Anterior cingulate cortex (tissue), 58 donors: Measurements from ENCODE around the gene TET1.
"Not testable (repeated sequence)": the region's sequence is repeated elsewhere in the genome, so short reads cannot be mapped to it uniquely, and the experiment has no call there.

Experiments
- DNase-seq, 58 donors: peaks; one replicate each; lab custom pipeline; 2025; lab: John Stamatoyannopoulos, UW

TET1 gene

DNA sequence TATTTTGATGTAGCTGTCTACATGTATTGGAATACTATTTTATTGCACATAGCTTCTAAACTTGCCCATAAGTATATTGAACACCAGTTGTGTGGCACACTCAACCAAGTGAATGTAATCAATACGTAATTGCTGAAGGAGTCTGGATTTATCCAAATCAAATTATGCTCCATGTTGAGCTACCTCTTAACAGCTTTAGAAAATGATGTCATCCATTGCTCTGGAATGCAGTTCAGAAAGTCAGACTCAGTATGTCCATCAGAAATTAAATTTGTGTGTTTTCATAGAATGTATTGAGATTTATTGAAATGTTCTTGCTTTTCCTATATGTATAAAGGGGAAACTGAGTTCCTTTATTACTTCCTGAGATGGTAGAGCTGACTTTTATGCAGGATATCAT lies 135.9 kb downstream of the TET1 start:
- no peak for DNase-seq

DNA sequence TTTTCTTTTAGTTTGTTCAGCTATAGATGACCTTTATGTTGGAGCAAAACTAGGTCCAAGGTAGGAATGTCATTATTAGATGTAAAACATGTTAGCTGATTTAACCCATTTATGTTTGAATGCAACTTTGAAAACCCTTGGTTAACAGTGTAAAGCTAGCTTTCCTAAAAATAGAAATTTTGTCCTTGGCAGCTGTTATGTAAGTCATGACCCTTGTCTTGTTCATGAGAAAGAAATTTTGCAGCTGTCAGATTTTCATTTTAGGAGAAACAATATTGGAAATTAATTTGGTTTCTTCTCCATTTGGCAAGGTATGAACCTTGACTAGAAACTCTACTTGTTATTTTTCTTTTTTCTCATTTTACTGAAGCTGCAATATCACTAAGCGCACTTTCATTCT lies 137.0 kb downstream of the TET1 start:
- DNase-seq = no peak

DNA sequence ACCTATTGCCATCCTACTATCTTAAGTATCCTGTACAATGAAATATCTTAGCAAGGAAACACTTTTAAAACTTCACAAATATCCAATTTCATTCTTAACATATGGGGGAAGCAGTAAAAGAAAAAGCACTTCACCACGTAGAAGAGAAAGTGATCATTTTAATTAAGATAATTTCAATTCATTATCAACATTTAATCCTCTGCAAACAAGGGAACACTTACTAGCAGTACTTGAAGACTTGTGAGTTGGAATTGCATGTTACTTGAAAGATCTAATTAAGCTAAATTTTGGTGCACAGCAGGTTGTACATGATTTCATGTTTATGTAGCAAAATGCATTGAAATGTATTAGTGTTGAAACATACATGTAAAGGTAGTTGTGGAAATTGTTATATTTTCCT lies 140.1 kb downstream of the TET1 start:
- DNase-seq = no peak

DNA sequence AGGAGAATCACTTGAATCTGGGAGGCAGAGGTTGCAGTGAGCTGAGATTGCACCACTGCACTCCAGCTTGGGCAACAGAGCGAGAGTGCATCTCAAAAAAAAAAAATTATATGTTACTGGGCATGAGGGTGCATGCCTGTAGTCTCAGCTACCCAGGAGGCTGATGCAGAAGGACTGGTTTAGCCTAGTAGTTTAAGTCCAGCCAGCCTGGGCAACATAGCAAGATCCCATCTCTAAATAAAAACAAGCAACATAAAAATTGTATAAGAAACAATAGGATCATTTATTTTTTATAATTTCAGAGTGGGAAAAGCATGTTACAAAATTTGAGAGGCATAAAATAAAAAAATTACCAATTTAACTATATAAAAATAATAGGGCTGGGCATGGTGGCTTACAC lies 145.4 kb downstream of the TET1 start:
- no peak for DNase-seq

DNA sequence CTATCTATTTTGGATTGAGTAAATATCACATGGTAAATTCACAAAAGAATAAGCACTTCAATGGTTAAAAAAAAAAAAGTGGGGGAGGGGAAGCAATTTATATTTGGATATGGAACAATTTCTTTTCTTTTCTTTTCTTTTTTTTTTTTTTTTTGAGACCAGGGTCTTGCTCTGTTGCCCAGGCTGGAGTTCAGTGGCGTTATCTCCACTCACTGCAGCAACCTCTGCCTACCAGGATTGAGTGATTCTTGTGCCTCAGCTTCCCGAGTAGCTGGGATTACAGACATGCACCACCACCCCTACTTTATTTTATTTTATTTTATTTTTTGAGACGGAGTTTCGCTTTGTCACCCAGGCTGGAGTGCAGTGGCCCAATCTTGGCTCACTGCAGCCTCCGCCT lies 148.8 kb downstream of the TET1 start:
- not testable (repeated sequence) for DNase-seq

DNA sequence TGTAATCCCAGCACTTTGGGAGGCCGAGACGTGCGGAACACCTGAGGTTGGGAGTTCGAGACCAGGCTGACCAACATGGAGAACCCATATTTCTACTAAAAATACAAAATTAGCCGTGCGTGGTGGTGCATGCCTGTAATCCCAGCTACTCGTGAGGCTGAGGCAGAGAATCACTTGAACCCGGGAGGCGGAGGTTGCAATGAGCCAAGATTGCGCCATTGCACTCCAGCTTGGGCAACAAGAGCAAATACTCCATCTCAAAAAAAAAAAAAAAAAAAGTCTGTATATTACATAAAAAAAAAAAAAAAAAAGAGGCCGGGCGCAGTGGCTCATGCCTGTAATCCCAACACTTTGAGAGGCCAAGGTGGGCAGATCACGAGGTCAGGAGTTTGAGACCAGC lies 152.9 kb downstream of the TET1 start:
- DNase-seq = not testable (repeated sequence)

DNA sequence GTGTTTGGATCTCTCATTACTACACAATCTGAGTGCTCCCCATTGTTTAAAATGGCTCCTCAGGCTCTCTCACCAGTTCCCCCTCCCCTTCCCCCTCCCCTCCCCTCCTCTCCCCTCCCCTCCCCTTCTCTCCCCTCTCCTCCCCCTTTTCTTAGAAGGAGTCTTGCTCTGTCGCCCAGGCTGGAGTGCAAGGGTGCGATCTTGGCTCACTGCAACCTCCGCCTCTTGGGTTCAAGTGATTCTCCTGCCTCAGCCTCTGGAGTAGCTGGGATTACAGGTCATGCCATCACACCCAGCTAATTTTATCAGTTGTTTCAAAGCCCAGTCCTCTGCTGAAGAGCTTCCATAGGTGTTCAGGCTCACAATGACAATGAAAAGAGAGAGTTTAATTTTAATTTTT lies 157.3 kb downstream of the TET1 start:
- DNase-seq = no peak

DNA sequence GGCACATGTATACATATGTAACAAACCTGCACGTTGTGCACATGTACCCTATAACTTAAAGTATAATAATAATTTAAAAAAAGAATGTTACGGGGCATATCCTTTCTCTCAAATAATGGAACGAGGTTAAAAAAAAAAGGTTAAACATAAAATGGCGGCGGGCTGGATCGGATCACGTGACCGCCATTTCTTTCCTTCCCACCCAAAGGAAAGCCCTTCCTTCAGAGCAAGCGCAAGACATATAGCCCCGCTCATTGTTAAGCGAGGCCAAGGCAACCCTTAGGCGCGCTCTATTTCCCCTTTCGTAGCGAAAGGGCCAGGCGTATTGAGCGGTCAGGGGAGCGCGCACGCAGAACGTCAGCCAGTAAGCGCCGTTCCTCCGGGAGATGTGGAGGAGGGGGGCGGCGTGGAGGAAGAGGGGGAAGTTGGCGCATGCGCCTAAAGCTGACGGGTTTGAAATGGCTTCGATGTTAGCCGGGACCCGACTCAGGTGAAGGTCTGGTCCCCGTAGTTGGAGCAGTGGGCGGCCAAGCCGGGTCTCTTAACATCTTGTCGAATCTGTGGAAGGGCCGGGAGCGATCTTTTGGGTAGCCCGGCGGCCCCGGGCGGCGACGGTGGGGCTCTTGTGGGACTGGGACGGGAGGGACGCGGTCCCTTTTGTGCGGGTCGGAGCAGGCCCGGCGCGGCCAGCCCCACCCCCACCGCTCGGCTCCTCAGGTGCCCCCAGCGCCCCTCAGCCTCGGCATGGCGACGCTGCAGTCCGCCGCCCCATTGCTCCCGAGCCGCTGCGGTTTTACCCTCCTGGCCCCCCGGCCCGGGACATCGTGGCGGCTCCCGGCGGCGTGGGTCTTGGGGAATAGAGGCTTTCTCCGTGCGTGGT lies 160.9 kb downstream of the TET1 start, which contains the start of gene CCAR1:
Gene CCAR1, plus strand, starts transcription at position 447 of the 880 bp plus-strand sequence. CDS start 1,266 bp downstream, outside the sequence.
- DNase-seq = peak; percentile 50 to 97 (median 92)

DNA sequence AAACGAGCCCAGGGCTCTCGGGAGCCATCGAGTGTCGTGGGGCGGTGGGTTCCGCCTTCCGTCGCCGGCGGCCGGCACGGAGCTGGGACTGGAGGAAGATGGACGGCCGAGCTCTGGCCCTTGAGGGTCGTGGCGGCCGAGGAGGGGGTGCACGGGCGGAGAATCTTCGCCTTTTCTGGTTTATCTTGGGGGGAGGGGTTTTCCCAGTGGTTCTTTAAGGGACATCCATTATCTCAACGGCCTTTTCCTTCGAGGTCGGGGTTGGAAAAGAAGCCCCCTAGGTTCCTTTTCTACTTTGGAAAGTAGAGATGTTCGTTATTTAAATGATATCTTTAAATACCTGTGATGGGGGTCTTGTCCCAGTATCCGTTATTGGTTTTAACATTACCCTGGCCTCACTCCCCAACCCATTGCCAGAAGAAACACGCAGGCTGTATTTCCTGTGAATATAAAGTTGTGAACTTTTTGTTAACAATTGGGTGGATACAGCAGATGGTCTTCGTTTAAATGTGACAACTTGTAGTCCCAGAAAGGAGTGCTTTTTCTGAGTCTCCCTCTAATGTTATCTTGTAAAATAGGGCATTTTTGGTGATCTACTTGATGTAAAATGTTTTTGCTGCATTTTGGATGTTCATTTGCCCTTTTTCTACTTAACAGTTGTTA lies 161.7 kb downstream of the TET1 start:
- DNase-seq = peak in 6 of 58 donors; percentile 25 to 44 (median 37)

DNA sequence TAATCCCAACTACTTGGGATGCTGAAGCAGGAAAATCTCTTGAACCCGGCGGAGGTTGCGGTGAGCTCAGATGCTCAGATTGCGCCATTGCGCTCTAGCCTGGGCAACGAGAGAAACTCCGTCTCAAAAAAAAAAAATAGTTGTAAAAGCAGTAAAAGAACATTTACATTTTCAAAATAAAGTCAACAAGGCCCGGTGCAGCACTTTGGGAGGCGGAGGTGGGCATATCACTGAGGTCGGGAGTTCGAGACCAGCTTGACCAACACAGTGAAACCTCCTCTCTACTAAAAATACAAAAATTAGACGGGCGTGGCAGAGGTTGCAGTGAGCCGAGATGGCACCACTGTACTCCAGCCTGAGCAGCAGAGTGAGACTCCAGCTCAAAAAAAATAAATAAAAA lies 164.9 kb downstream of the TET1 start:
- no peak for DNase-seq

DNA sequence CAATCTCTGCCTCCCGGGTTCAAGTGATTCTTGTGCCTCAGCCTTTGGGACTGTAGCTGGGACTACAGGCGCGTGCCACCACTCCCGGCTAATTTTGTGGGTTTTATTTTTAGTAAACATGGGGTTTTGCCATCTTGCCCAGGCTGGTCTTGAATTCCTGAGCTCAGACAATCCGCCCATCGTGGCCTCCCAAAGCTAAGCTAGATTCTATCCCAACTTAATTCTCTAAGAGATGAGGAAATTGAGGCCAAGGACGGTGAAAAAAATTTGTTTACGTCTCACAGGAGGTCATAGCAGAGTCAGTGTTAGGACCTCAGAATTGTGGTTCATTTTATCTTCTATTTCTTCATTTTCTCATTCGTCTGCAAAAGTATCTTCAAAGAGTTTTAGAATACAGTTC lies 167.0 kb downstream of the TET1 start:
- no peak for DNase-seq

DNA sequence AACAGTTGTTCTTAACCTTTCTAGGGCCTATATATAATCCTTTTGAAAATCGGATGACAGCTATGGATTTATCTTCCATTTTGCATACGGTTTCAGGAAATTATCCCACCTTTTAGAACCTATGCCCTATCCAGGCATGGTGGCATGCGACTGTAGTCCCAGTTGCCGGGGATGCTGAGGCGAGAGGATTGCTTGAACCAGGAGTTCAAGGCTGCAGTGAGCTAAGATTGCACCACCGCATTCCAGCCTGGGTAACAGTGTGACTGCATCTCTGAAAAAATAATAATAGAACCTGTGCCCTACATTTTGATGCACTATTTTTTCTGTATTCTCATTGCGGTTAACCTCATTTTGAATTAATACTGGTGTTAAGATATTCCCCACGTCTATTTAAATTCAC lies 172.5 kb downstream of the TET1 start:
- DNase-seq = no peak

DNA sequence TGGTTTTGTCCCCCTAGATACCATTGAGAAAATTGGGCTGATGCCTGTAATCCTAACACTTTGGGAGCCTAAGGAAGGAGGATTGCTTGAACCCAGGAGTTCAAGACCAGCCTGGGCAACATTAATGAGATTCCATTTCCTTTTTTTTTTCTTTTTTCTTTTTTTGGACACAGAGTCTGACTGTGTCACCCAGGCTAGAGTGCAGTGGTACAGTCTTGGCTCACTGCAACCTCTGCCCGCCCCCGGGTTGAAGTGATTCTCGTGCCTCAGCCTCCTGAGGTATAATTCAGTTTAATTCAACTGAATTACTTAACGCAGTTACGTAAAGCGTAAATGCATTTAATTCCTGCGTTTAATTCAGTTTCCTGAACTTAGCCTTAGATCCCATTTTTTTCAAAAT lies 174.2 kb downstream of the TET1 start:
- DNase-seq = no peak

DNA sequence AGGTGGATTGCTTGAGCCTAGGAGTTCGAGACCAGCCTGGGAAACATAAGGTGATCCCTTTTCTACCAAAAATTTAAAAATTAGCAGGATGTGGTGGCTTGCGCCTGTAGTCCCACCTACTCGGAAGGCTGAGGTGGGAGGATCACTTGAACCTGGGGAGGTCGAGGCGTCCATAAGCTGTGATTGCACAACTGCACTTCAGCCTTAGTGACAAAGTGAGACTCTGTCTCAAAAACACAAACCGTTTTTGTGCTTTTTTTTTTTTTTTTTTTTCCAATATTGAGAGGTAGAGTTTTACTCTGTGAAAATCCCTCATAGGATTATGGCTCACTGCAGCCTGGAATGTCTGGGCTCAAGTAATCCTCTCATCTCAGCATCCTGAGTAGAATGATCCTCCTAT lies 175.0 kb downstream of the TET1 start:
- DNase-seq = no peak

DNA sequence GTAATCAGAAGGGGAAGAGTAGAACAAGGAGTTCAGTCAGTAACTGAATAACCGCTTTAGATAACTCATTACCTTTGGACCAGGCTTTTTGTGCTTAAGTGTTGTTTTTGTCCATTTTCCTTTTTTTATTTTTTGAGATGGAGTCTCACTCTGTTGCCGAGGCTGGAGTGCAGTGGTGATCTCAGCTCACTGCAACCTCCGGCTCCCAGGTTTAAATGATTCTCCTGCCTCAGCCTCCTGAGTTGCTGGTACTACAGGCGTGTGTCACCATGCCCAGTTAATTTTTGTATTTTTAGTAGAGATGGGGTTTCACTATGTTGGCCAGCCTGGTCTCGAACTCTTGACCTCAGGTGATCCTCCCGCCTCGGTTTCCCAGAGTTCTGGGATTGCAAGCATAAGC lies 175.6 kb downstream of the TET1 start:
- DNase-seq = not testable (repeated sequence)

DNA sequence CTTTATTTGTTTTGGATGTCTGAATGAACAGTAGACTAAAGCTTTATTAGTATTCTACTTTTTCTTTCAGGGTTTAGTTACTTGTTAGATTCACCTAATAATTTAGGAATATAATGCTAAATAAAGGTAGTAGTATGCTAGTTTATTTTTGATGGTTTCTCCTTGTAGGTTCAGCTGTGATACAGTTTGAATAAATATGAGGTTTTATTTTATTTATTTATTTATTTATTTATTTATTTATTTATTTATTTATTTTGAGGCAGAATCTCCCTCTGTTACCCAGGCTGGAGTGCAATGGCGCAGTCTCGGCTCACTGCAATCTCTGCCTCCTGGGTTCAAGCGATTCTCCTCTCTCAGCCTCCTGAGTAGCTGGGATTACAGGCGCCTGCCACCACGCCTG lies 180.5 kb downstream of the TET1 start:
- not testable (repeated sequence) for DNase-seq

DNA sequence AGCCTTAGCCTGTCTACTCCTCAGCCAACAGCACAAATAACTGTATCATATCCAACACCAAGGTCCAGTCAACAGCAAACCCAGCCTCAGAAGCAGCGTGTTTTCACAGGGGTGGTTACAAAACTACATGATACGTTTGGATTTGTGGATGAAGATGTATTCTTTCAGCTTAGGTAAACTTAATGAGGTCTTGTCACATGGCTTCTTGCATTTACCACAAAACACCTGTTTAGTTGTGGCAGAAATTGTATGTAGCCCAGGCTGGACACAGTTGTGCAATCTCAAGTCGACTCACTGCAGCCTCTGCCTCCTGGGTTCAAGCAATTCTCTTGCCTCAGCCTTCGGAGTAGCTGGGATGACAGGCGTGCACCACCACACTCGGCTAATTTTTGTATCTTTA lies 182.3 kb downstream of the TET1 start:
- DNase-seq = no peak
